Measurements from ENCODE around the gene NDUFB4.

NDUFB4 gene

GRCh38 chr3:120596853-120597223 is 702 bp downstream of the NDUFB4 start:
- no peak for ATAC-seq
- no peak for TF ChIP-seq RARB (CRISPR knock-in tag; IDR thresholded peaks at IDR 0.05)

GRCh38 chr3:120597445-120598049 is 1.4 kb downstream of the NDUFB4 start:
- no peak for ATAC-seq
- TF ChIP-seq ZNF70 (CRISPR knock-in tag; IDR thresholded peaks at IDR 0.05): no peak
- TF ChIP-seq TSHZ2 (CRISPR knock-in tag; IDR thresholded peaks at IDR 0.05): no peak
- no peak for TF ChIP-seq TCF4 (CRISPR knock-in tag; IDR thresholded peaks at IDR 0.05; ENCODE audit: borderline replicate concordance)
- no peak for TF ChIP-seq ISL1 (CRISPR knock-in tag; IDR thresholded peaks at IDR 0.05)
- TF ChIP-seq BACH2 (CRISPR knock-in tag; IDR thresholded peaks at IDR 0.05; ENCODE audit: borderline replicate concordance): no peak
- no peak for TF ChIP-seq ESRRG (CRISPR knock-in tag; IDR thresholded peaks at IDR 0.05)
- no peak for TF ChIP-seq ZNF8 (CRISPR knock-in tag; IDR thresholded peaks at IDR 0.05)
- TF ChIP-seq ARNTL (CRISPR knock-in tag; IDR thresholded peaks at IDR 0.05; ENCODE audit: borderline replicate concordance, low read depth): no peak
- no peak for TF ChIP-seq PPARA (CRISPR knock-in tag; IDR thresholded peaks at IDR 0.05; ENCODE audit: borderline replicate concordance)

- TF ChIP-seq ZFP3 (CRISPR knock-in tag; IDR thresholded peaks at IDR 0.05) (no peak), TOX (CRISPR knock-in tag; IDR thresholded peaks at IDR 0.05; ENCODE audit: borderline replicate concordance) (no peak), RARB (CRISPR knock-in tag; IDR thresholded peaks at IDR 0.05) (no peak), SNAI2 (CRISPR knock-in tag; IDR thresholded peaks at IDR 0.05) (no peak), ZC3H10 (CRISPR knock-in tag; IDR thresholded peaks at IDR 0.05) (no peak), ZNF70 (CRISPR knock-in tag; IDR thresholded peaks at IDR 0.05) (no peak), TSHZ2 (CRISPR knock-in tag; IDR thresholded peaks at IDR 0.05) (no peak), PPARA (CRISPR knock-in tag; IDR thresholded peaks at IDR 0.05; ENCODE audit: borderline replicate concordance) (no peak), OSR1 (CRISPR knock-in tag; IDR thresholded peaks at IDR 0.05) (no peak), CSRNP3 (CRISPR knock-in tag; IDR thresholded peaks at IDR 0.05) (no peak), ESRRG (CRISPR knock-in tag; IDR thresholded peaks at IDR 0.05) (no peak), PATZ1 (CRISPR knock-in tag; IDR thresholded peaks at IDR 0.05; ENCODE audit: borderline replicate concordance) (no peak), GLIS3 (CRISPR knock-in tag; IDR thresholded peaks at IDR 0.05) (no peak), ARNTL (CRISPR knock-in tag; IDR thresholded peaks at IDR 0.05; ENCODE audit: borderline replicate concordance, low read depth) (no peak), TCF4 (CRISPR knock-in tag; IDR thresholded peaks at IDR 0.05; ENCODE audit: borderline replicate concordance) (no peak), CREB5 (CRISPR knock-in tag; IDR thresholded peaks at IDR 0.05; ENCODE audit: low read depth) (no peak), ZNF565 (CRISPR knock-in tag; conservative IDR thresholded peaks at IDR 0.05; ENCODE audit: low read depth) (no peak), ISL1 (CRISPR knock-in tag; IDR thresholded peaks at IDR 0.05) (no peak), BACH2 (CRISPR knock-in tag; IDR thresholded peaks at IDR 0.05; ENCODE audit: borderline replicate concordance) (no peak), ZFP30 (CRISPR knock-in tag; IDR thresholded peaks at IDR 0.05) (no peak)
Measured at GRCh38 chr3:120599211-120599610, 3.1 kb downstream of the NDUFB4 start.

More at GRCh38 chr3:120599211-120599610, 3.1 kb downstream of the NDUFB4 start:
- no peak for ATAC-seq

Measured in SK-N-SH treated with all-trans-retinoic acid at 6 μM for 48 hours (cell line).